Posterior cingulate gyrus (tissue), 11 donors: ENCODE results near the gene CTNNA3.

Experiments
- DNase-seq, 10 donors: peaks; one replicate each; pipeline versions ENCODE4 v3.0.0 to v3.0.0-alpha.2; 2020 to 2021; ENCODE audit warnings: mixed read lengths in 3 of 10
- intact Hi-C: fragments of 100-400 bp; cut with DNase I; formaldehyde crosslinking; loops from one replicate; pipeline ENCODE4 v1.15.1; 2023

CTNNA3 gene

GRCh38 chr10:67666416-67667034 is 29.5 kb downstream of the CTNNA3 start:
- no peak for DNase-seq
- intact Hi-C loops, result loop anchor here (1.0 kb wide), 1 partner anchor 114 kb away; no protein-coding TSS in a partner anchor

- peak in 8 of 10 donors; percentile 18 to 92 (median 60) for DNase-seq
- intact Hi-C loops, result no loop called here
Observed at GRCh38 chr10:67665491-67665890, 30.5 kb downstream of the CTNNA3 start.

- intact Hi-C loops, result loop anchor here (5.0 kb wide), 1 partner anchor 738 kb away; the partner anchor contains the start of gene LRRTM3
Observed at GRCh38 chr10:67664942-67665341, 31.1 kb downstream of the CTNNA3 start.

GRCh38 chr10:67663449-67664087 is 32.4 kb downstream of the CTNNA3 start:
- intact Hi-C loops, result loop anchor here (5.0 kb wide), 1 partner anchor 736 kb away; the partner anchor contains the start of gene LRRTM3
- DNase-seq, result peak in 9 of 10 donors; percentile 26 to 92 (median 49)

More at GRCh38 chr10:67664942-67665341, 31.1 kb downstream of the CTNNA3 start:
- no peak for DNase-seq

GRCh38 chr10:67662415-67662814 is 33.6 kb downstream of the CTNNA3 start:
- intact Hi-C loops, result loop anchor here (5.0 kb wide), 1 partner anchor 735 kb away; the partner anchor contains the start of gene LRRTM3
- no peak for DNase-seq

- no peak for DNase-seq
- intact Hi-C loops, result no loop called here
Observed at GRCh38 chr10:67659497-67659896, 36.5 kb downstream of the CTNNA3 start.

GRCh38 chr10:67657775-67658174 is 38.2 kb downstream of the CTNNA3 start:
- intact Hi-C loops, result no loop called here
- peak in 6 of 10 donors; percentile 9 to 62 (median 32) for DNase-seq

GRCh38 chr10:67650558-67650957 is 45.4 kb downstream of the CTNNA3 start:
- no peak for DNase-seq
- intact Hi-C loops, result no loop called here

- intact Hi-C loops, result no loop called here
- DNase-seq, result no peak
Observed at GRCh38 chr10:67648613-67649229, 47.3 kb downstream of the CTNNA3 start.

- intact Hi-C loops, result no loop called here
- no peak for DNase-seq
Observed at GRCh38 chr10:67630904-67631303, 65.1 kb downstream of the CTNNA3 start.

GRCh38 chr10:67629461-67629971 is 66.5 kb downstream of the CTNNA3 start:
- intact Hi-C loops, result no loop called here
- no peak for DNase-seq

GRCh38 chr10:67622984-67623383 is 73.0 kb downstream of the CTNNA3 start:
- DNase-seq, result no peak
- intact Hi-C loops, result no loop called here

GRCh38 chr10:67622511-67622910 is 73.5 kb downstream of the CTNNA3 start:
- intact Hi-C loops, result no loop called here
- DNase-seq, result no peak

GRCh38 chr10:67621834-67622233 is 74.2 kb downstream of the CTNNA3 start:
- intact Hi-C loops, result no loop called here
- no peak for DNase-seq

GRCh38 chr10:67618116-67618515 is 77.9 kb downstream of the CTNNA3 start:
- no peak for DNase-seq
- intact Hi-C loops, result no loop called here

- intact Hi-C loops, result no loop called here
- DNase-seq, result no peak
Observed at GRCh38 chr10:67612577-67613537, 83.1 kb downstream of the CTNNA3 start.

- DNase-seq, result no peak
- intact Hi-C loops, result no loop called here
Observed at GRCh38 chr10:67612176-67612575, 83.8 kb downstream of the CTNNA3 start.

- intact Hi-C loops, result no loop called here
- DNase-seq, result no peak
Observed at GRCh38 chr10:67609996-67610793, 85.8 kb downstream of the CTNNA3 start.

- intact Hi-C loops, result no loop called here
Observed at GRCh38 chr10:67608001-67608400, 88.0 kb downstream of the CTNNA3 start.

More at GRCh38 chr10:67608001-67608400, 88.0 kb downstream of the CTNNA3 start:
- DNase-seq, result no peak
